Thyroid gland (tissue), 4 donors: Measurements from ENCODE around the gene GOLGA1.

Experiments
- POLR2A ChIP-seq, 2 donors: fragments of 450-650 bp; IDR thresholded peaks; one replicate each; pipeline ENCODE4 v1.6.1; 2017; ENCODE audit warnings: antibody characterized with exemption in 2 of 2, mild to moderate bottlenecking in 2 of 2, moderate library complexity in 1 of 2
- TF ChIP-seq, protein P1 (sequence below), 6 experiments: fragments of 200-600 bp in 3 of 6; fragments of 450-650 bp in 3 of 6; sonication (generic) in 3 of 6; IDR thresholded peaks; one replicate each; pipeline ENCODE4 v1.5.1; 2016 to 2019; ENCODE audit warnings: antibody characterized with exemption in 6 of 6, mild to moderate bottlenecking in 2 of 6, inconsistent platforms in 1 of 6, moderate library complexity in 1 of 6

DNA sequence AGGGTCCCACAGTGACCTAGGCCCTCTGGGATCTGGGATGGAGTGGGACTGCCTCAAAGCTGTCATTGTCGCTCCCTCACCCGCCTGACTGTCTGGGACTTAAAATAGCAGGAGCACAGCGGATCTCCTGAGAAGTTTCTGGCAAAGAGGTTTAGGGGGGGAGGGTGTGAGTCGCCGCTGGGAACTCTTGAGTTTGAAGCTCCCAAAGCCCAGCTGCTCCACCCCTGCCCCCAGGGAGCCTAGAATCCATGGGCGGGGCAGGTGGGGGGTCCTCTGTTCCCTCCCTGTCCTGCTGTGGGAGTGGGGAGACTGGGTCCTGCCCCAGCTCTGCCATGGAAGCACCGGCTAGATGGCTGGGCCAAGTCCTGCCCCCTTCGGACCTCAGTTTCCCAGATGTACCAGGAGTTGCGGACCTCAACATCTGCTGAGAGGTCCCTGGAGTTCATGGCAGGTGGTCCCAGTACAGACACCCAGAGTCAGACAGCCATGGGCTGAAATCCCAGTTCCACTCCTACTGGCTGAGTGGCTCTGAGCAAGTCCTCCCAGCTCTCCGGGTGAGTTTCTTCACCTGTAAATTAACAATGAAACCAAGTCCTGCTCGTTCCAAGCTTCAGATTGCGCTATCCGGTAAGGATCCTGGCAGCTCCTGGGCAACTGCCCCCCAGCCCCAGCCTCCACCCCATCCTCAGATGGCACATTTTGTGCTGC is 88.6 kb downstream of the GOLGA1 start:
- TF ChIP-seq POLR2A (IDR thresholded peaks at IDR 0.05), result no peak
- TF ChIP-seq, protein P1, sequence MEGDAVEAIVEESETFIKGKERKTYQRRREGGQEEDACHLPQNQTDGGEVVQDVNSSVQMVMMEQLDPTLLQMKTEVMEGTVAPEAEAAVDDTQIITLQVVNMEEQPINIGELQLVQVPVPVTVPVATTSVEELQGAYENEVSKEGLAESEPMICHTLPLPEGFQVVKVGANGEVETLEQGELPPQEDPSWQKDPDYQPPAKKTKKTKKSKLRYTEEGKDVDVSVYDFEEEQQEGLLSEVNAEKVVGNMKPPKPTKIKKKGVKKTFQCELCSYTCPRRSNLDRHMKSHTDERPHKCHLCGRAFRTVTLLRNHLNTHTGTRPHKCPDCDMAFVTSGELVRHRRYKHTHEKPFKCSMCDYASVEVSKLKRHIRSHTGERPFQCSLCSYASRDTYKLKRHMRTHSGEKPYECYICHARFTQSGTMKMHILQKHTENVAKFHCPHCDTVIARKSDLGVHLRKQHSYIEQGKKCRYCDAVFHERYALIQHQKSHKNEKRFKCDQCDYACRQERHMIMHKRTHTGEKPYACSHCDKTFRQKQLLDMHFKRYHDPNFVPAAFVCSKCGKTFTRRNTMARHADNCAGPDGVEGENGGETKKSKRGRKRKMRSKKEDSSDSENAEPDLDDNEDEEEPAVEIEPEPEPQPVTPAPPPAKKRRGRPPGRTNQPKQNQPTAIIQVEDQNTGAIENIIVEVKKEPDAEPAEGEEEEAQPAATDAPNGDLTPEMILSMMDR (IDR thresholded peaks at IDR 0.05), result no peak
